Hepatocyte (in vitro differentiated cells): ENCODE results near the gene CROCC2. TPM values are rescaled to one million over a fixed set of nuclear protein-coding genes. Genes with fewer than 3 reads are reported as not detected.

ENCODE experiments used
- DNase-seq: peaks from one replicate; pipeline ENCODE4 v3.0.0-alpha.2; 2016; ENCODE audit warnings: low spot score
- H2AFZ ChIP-seq: fragments of 200-600 bp; sonication (generic); 2 replicates; pipeline ENCODE4 v1.6.0; 2016; ENCODE audit warnings: antibody characterized with exemption, mild to moderate bottlenecking
- H3K27ac ChIP-seq: fragments of 200-600 bp; sonication (generic); 2 replicates; pipeline ENCODE4 v1.5.1; 2016; ENCODE audit warnings: mild to moderate bottlenecking
- H3K27me3 ChIP-seq: fragments of 200-600 bp; sonication (generic); 2 replicates; pipeline ENCODE4 v1.6.1; 2016
- H3K36me3 ChIP-seq: fragments of 200-600 bp; sonication (generic); replicated peaks from 2 replicates; pipeline ENCODE4 v1.5.1; 2016; ENCODE audit warnings: low read depth; ENCODE audit not compliant: insufficient read depth
- H3K4me1 ChIP-seq: fragments of 200-600 bp; sonication (generic); 2 replicates; pipeline ENCODE4 v1.5.1; 2016; ENCODE audit warnings: mild to moderate bottlenecking, moderate library complexity; ENCODE audit not compliant: insufficient read depth
- H3K4me2 ChIP-seq: fragments of 200-600 bp; sonication (generic); 2 replicates; pipeline ENCODE4 v1.6.0; 2016
- H3K4me3 ChIP-seq: fragments of 200-600 bp; sonication (generic); 2 replicates; pipeline ENCODE4 v1.5.1; 2016; ENCODE audit warnings: mild to moderate bottlenecking
- H3K79me2 ChIP-seq: fragments of 200-600 bp; sonication (generic); 2 replicates; pipeline ENCODE4 v1.6.0; 2017; ENCODE audit warnings: mild to moderate bottlenecking
- H3K9me2 ChIP-seq: fragments of 200-600 bp; sonication (generic); replicated peaks from 2 replicates; pipeline ENCODE4 v1.6.0; 2017; ENCODE audit warnings: mild to moderate bottlenecking; ENCODE audit not compliant: insufficient read depth
- H3K9me3 ChIP-seq: fragments of 200-600 bp; sonication (generic); 2 replicates; pipeline ENCODE4 v1.5.1; 2016; ENCODE audit warnings: low read depth, mild to moderate bottlenecking
- H4K20me1 ChIP-seq: fragments of 200-600 bp; sonication (generic); 2 replicates; pipeline ENCODE4 v1.6.0; 2016; ENCODE audit warnings: mild to moderate bottlenecking; ENCODE audit not compliant: insufficient read depth, poor library complexity, severe bottlenecking
- EZH2 ChIP-seq: fragments of 200-600 bp; sonication (generic); IDR thresholded peaks from 2 replicates; pipeline ENCODE4 v1.6.1; 2016; ENCODE audit warnings: antibody characterized with exemption, mild to moderate bottlenecking, borderline replicate concordance
- EZH2phosphoT487 ChIP-seq: fragments of 200-600 bp; sonication (generic); IDR thresholded peaks from one replicate; pipeline ENCODE4 v1.6.1; 2018; ENCODE audit warnings: antibody characterized with exemption, mild to moderate bottlenecking, low read depth, moderate library complexity; ENCODE audit not compliant: unreplicated experiment, severe bottlenecking
- WGBS: methylation state at CpG from one replicate; pipeline ENCODE4 v1.1.6; 2016; ENCODE audit warnings: low lambda C conversion rate; ENCODE audit errors: missing lambda C conversion rate; 5-methylcytosine and 5-hydroxymethylcytosine counted together
- polyA plus RNA-seq: library from polyadenylated mRNA; unstranded; fragments of >200 nt; fragmentation: Nextera tagmentation; extraction: Ambion mirVana; gene quantifications from 2 replicates; pipeline ENCODE4 v1.2.1, GENCODE V29; 2016
- total RNA-seq: library from RNA; depleted of rRNA; stranded (reverse); fragments of >200 nt; gene quantifications from 2 replicates; pipeline ENCODE4 v1.2.3, GENCODE V29; 2014
- TF ChIP-seq, protein P1 (sequence below): fragments of 200-600 bp; sonication (generic); IDR thresholded peaks from 2 replicates; pipeline ENCODE4 v1.5.1; 2016; ENCODE audit warnings: antibody characterized with exemption, mild to moderate bottlenecking; ENCODE audit not compliant: poor library complexity

Gene CROCC2
- total and polyA plus RNA-seq, 2 experiments from 2014 or later = 0.04 to 0.10 TPM

DNA sequence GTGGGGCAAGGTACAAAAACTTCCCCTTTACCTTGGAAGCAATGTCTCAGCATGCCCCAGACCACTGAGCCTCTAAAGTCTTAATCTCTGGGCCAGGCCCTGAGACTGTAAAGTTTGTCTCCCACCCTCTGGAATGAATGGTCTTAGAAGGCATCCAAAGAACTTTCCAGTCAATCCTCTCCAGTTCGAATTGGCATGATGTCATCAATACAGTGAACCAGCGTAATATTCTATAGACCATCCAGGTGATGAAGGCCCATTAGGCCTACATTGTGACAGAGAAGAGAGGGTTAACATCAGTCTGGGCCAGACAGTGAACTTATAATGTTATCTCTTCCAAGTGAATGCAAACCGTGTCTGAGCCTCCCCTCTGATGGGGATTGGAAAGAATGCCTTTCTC, 21.4 kb upstream of the CROCC2 start:
- H3K9me3 ChIP-seq = no peaks in the 10 kb centered on the region
- DNase-seq = no peak
- WGBS = 65% methylated on average over 3 of the region's 3 CpGs

GRCh38 chr2:240885566-240885965, 20.6 kb upstream of the CROCC2 start:
- no peak overlapping the region for H3K27ac ChIP-seq
- no peaks in the 10 kb centered on the region for H3K27me3 ChIP-seq
- H3K4me2 ChIP-seq = no peak overlapping the region
- peaks cover 2% of the 10 kb centered on the region for H3K4me1 ChIP-seq
- no peaks in the 10 kb centered on the region for H4K20me1 ChIP-seq
- H2AFZ ChIP-seq = no peak overlapping the region
- 82% methylated on average over 1 of the region's 1 CpG for WGBS
- DNase-seq = no peak
- no peaks in the 10 kb centered on the region for H3K36me3 ChIP-seq
- no peaks in the 10 kb centered on the region for H3K79me2 ChIP-seq
- H3K9me3 ChIP-seq = no peaks in the 10 kb centered on the region
- TF ChIP-seq EZH2phosphoT487 (no peak), EZH2 (no peak)
- TF ChIP-seq, protein P1, sequence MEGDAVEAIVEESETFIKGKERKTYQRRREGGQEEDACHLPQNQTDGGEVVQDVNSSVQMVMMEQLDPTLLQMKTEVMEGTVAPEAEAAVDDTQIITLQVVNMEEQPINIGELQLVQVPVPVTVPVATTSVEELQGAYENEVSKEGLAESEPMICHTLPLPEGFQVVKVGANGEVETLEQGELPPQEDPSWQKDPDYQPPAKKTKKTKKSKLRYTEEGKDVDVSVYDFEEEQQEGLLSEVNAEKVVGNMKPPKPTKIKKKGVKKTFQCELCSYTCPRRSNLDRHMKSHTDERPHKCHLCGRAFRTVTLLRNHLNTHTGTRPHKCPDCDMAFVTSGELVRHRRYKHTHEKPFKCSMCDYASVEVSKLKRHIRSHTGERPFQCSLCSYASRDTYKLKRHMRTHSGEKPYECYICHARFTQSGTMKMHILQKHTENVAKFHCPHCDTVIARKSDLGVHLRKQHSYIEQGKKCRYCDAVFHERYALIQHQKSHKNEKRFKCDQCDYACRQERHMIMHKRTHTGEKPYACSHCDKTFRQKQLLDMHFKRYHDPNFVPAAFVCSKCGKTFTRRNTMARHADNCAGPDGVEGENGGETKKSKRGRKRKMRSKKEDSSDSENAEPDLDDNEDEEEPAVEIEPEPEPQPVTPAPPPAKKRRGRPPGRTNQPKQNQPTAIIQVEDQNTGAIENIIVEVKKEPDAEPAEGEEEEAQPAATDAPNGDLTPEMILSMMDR = no peak
- no peak overlapping the region for H3K4me3 ChIP-seq
- no peaks in the 10 kb centered on the region for H3K9me2 ChIP-seq

More for the DNA sequence above, 21.4 kb upstream of the CROCC2 start:
- peaks cover 2% of the 10 kb centered on the region for H3K4me1 ChIP-seq
- H3K36me3 ChIP-seq = no peaks in the 10 kb centered on the region
- TF ChIP-seq, protein P1 = no peak
- TF ChIP-seq EZH2 (no peak), EZH2phosphoT487 (no peak)
- H3K4me3 ChIP-seq = no peak overlapping the region
- no peak overlapping the region for H3K27ac ChIP-seq
- H4K20me1 ChIP-seq = no peaks in the 10 kb centered on the region
- no peaks in the 10 kb centered on the region for H3K9me2 ChIP-seq
- H2AFZ ChIP-seq = no peak overlapping the region
- no peaks in the 10 kb centered on the region for H3K27me3 ChIP-seq
- no peaks in the 10 kb centered on the region for H3K79me2 ChIP-seq
- H3K4me2 ChIP-seq = no peak overlapping the region

GRCh38 chr2:240886023-240886565, 20.0 kb upstream of the CROCC2 start:
- WGBS = 88% methylated on average over 5 of the region's 5 CpGs
- no peak overlapping the region for H3K4me2 ChIP-seq
- H3K9me3 ChIP-seq = no peaks in the 10 kb centered on the region
- no peaks in the 10 kb centered on the region for H3K36me3 ChIP-seq
- TF ChIP-seq EZH2phosphoT487 = no peak
- TF ChIP-seq, protein P1 = no peak
- no peaks in the 10 kb centered on the region for H4K20me1 ChIP-seq
- DNase-seq = no peak
- H2AFZ ChIP-seq = no peak overlapping the region
- H3K4me1 ChIP-seq = peaks cover 2% of the 10 kb centered on the region
- H3K27me3 ChIP-seq = no peaks in the 10 kb centered on the region
- no peak overlapping the region for H3K27ac ChIP-seq
- no peaks in the 10 kb centered on the region for H3K9me2 ChIP-seq
- H3K79me2 ChIP-seq = no peaks in the 10 kb centered on the region
- no peak overlapping the region for H3K4me3 ChIP-seq
